Measurements from ENCODE around the gene TNS1. TPM values are rescaled to one million over a fixed set of nuclear protein-coding genes. Genes with fewer than 3 reads are reported as not detected.
"Not testable (repeated sequence)": the region's sequence is repeated elsewhere in the genome, so short reads cannot be mapped to it uniquely, and the experiment has no call there.

TNS1 gene
- total and polyA plus RNA-seq, 10 of the 15 experiments (the other 5 are each of a cell fraction or from before 2014, with no cell fraction given) = 0.05 to 0.44 TPM; not detected in 8

DNA sequence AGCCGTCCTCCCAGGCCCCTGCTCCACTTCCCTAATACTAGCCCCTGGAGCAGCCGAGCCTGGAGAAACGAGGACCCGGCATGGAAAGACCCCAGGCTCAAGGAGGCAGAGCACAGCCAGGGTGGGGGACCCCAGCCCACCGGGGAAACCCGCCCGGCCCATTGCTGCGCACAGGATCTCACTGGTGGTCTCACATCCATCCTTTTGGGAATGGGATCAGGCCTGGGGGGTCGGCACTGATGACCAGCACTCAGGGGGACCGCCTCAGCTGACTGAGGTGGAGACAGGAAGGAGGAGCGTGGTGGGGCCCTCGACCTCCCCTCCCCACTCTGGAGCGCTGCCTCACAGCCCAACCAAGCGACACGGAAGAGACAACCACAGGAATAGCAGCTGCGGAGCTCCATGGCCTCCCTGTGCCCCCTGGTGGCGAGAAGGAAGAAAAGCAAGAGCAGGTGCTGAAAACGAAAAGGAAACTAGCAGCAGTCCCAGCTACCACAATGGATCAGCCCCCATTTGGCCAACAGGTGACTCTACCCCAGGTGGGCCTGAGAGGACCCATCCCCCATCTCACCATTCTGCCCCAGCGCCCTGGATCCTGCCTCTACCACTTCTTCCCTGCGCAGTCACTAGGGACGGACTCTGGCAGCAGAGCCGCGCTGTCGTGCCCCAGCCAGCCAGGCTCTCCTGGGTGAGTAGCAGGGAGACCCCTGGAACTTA, 31.9 kb upstream of the TNS1 start:
- in situ Hi-C loops (cut with MboI); POLR2A ChIA-PET; H3K79me2 ChIP-seq (ENCODE audit: control insufficient read depth, insufficient read depth, low read length); H3K27me3 ChIP-seq (replicated peaks in 1 of 2; ENCODE audit: control insufficient read depth in 2 of 2, insufficient read depth in 2 of 2, low read length in 1 of 2); H3K4me3 ChIP-seq; BruUV-seq (replicated peaks); H3K36me3 ChIP-seq (ENCODE audit: control insufficient read depth in 2 of 2, insufficient read depth in 2 of 2, low read length in 1 of 2); DNase-seq (ENCODE audit: low read depth, low spot score); H3K27ac ChIP-seq (ENCODE audit: control insufficient read depth, insufficient read depth); H4K20me1 ChIP-seq (ENCODE audit: control insufficient read depth, insufficient read depth); H3K9me3 ChIP-seq (replicated peaks; ENCODE audit: control insufficient read depth, insufficient read depth, low read length): not testable (repeated sequence)
- ATAC-seq (peak; percentile 87), FAIRE-seq (peak; percentile 98)
- H3K9ac ChIP-seq (ENCODE audit: control insufficient read depth, insufficient read depth, low read length) = peak overlapping the region; percentile 50
- H3K4me2 ChIP-seq (ENCODE audit: control insufficient read depth, insufficient read depth) = peak overlapping the region; percentile 92
- H3K4me1 ChIP-seq (ENCODE audit: control insufficient read depth, insufficient read depth, low read length) = peaks cover 32% of the 10 kb centered on the region
- ChIA-PET RAD21 (ENCODE audit: unreplicated experiment) (interaction anchor here (0.7 to 1.1 kb wide), 3 partner anchors 243 to 249 kb away, joined by 3 to 8 read pairs (median 3); no protein-coding TSS in a partner anchor), SMC1A (ENCODE audit: uncharacterized antibody, unreplicated experiment) (interaction anchor here (0.9 to 1.8 kb wide), 2 partner anchors 28 to 248 kb away, joined by 3 to 11 read pairs; no protein-coding TSS in a partner anchor), CTCF (interaction anchor here (0.9 to 3.4 kb wide), 9 partner anchors 8 to 257 kb away, joined by 3 to 31 read pairs (median 7); partner anchors contain the start of gene RUFY4)
- TF ChIP-seq, protein P1, sequence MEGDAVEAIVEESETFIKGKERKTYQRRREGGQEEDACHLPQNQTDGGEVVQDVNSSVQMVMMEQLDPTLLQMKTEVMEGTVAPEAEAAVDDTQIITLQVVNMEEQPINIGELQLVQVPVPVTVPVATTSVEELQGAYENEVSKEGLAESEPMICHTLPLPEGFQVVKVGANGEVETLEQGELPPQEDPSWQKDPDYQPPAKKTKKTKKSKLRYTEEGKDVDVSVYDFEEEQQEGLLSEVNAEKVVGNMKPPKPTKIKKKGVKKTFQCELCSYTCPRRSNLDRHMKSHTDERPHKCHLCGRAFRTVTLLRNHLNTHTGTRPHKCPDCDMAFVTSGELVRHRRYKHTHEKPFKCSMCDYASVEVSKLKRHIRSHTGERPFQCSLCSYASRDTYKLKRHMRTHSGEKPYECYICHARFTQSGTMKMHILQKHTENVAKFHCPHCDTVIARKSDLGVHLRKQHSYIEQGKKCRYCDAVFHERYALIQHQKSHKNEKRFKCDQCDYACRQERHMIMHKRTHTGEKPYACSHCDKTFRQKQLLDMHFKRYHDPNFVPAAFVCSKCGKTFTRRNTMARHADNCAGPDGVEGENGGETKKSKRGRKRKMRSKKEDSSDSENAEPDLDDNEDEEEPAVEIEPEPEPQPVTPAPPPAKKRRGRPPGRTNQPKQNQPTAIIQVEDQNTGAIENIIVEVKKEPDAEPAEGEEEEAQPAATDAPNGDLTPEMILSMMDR (IDR thresholded peaks at IDR 0.05 in 2 of 3, conservative IDR thresholded peaks at IDR 0.05 in 1 of 3; ENCODE audit: control insufficient read depth in 2 of 3, extremely low read depth in 1 of 3, insufficient read depth in 1 of 3, low read depth in 3 of 3, low read length in 3 of 3) = peak; percentile 50 to 76 (median 59)
- TF ChIP-seq SPI1 (IDR thresholded peaks at IDR 0.05; ENCODE audit: borderline replicate concordance, insufficient read depth, low read depth, low read length) (peak; percentile 21; the same call in 1 of the 2 replicates), RUNX3 (IDR thresholded peaks at IDR 0.05; ENCODE audit: low read length) (peak; percentile 57; the same call in 1 of the 2 replicates), POLR2A (IDR thresholded peaks at IDR 0.05; ENCODE audit: low read depth, low read length) (peak; percentile 53; the same call in 1 of the 2 replicates), POU2F2 (IDR thresholded peaks at IDR 0.05; ENCODE audit: borderline replicate concordance, low read depth, low read length) (0 out of 3 replicates have a peak, but pooled peaks have one; percentile 26), TCF12 (IDR thresholded peaks at IDR 0.05; ENCODE audit: low read depth, low read length) (peak; percentile 92), RAD21 (IDR thresholded peaks at IDR 0.05; ENCODE audit: insufficient read depth, low read depth, low read length) (peak; percentile 63), YY1 (IDR thresholded peaks at IDR 0.05; ENCODE audit: low read depth, low read length) (peak; percentile 62), SP1 (IDR thresholded peaks at IDR 0.05; ENCODE audit: low read depth, low read length) (peak; percentile 30), GATAD2B (conservative IDR thresholded peaks at IDR 0.05; ENCODE audit: low read depth) (0 out of 2 replicates have a peak, but pooled peaks have one; percentile 25), TCF3 (IDR thresholded peaks at IDR 0.05; ENCODE audit: borderline replicate concordance, insufficient read depth, low read depth, low read length) (peak; percentile 85), IKZF1 (conservative IDR thresholded peaks at IDR 0.05) (0 out of 2 replicates have a peak, but pooled peaks have one; percentile 19), SMC3 (IDR thresholded peaks at IDR 0.05; ENCODE audit: borderline replicate concordance, low read length) (peak; percentile 29; the same call in 1 of the 2 replicates)
- WGBS (ENCODE audit: insufficient coverage, insufficient replicate concordance, low lambda C conversion rate, missing lambda C conversion rate) = 24% methylated on average over 24 of the region's 24 CpGs
- peak overlapping the region; percentile 85 for H2AFZ ChIP-seq (ENCODE audit: control insufficient read depth, low read depth, low read length)
- intact Hi-C loops (cut with micrococcal nuclease; ENCODE audit: unreplicated experiment) = loop anchor here (1.0 kb wide), 1 partner anchor 34 kb away; no protein-coding TSS in a partner anchor
